ENCODE results near the gene RC3H1. TPM values are rescaled to one million over a fixed set of nuclear protein-coding genes. Genes with fewer than 3 reads are reported as not detected.

RC3H1 gene
- polyA plus RNA-seq, 1 experiment: 10.6 TPM

- Histone ChIP-seq H3K4me3 (ENCODE audit: low read depth, low read length) (no peak overlapping the region), H3K27me3 (ENCODE audit: control insufficient read depth, insufficient read depth, low read length) (no peaks in the 10 kb centered on the region), H3K36me3 (ENCODE audit: control insufficient read depth, insufficient read depth, low read length) (no peaks in the 10 kb centered on the region)
- POLR2A ChIA-PET: no interaction called here
- DNase-seq (ENCODE audit: low read depth): no peak
- no peak for TF ChIP-seq CTCF (IDR thresholded peaks at IDR 0.05; ENCODE audit: insufficient read depth, low read depth, low read length)
- CTCF ChIA-PET: interaction anchor here (0.9 kb wide), 1 partner anchor 18 kb away, joined by 3 read pairs; no protein-coding TSS in a partner anchor
Observed at GRCh38 chr1:174041369-174041768, 19.2 kb upstream of the RC3H1 start.

- ChIA-PET POLR2A (no interaction called here), CTCF (interaction anchor here (0.9 kb wide), 1 partner anchor 9 kb away, joined by 5 read pairs; no protein-coding TSS in a partner anchor)
- Histone ChIP-seq H3K4me3 (ENCODE audit: low read depth, low read length) (no peak overlapping the region), H3K36me3 (ENCODE audit: control insufficient read depth, insufficient read depth, low read length) (no peaks in the 10 kb centered on the region), H3K27me3 (ENCODE audit: control insufficient read depth, insufficient read depth, low read length) (no peaks in the 10 kb centered on the region)
- no peak for DNase-seq (ENCODE audit: low read depth)
- TF ChIP-seq CTCF (IDR thresholded peaks at IDR 0.05; ENCODE audit: insufficient read depth, low read depth, low read length): no peak
Observed at GRCh38 chr1:174040387-174040786, 18.2 kb upstream of the RC3H1 start.

- DNase-seq (ENCODE audit: low read depth): no peak
- Histone ChIP-seq H3K27me3 (ENCODE audit: control insufficient read depth, insufficient read depth, low read length) (no peaks in the 10 kb centered on the region), H3K4me3 (ENCODE audit: low read depth, low read length) (no peak overlapping the region), H3K36me3 (ENCODE audit: control insufficient read depth, insufficient read depth, low read length) (no peaks in the 10 kb centered on the region)
- ChIA-PET CTCF (interaction anchor here (0.7 to 1.7 kb wide), 2 partner anchors 13 to 698 kb away, joined by 3 read pairs; no protein-coding TSS in a partner anchor), POLR2A (no interaction called here)
- no peak for TF ChIP-seq CTCF (IDR thresholded peaks at IDR 0.05; ENCODE audit: insufficient read depth, low read depth, low read length)
Observed at GRCh38 chr1:174039027-174039426, 16.9 kb upstream of the RC3H1 start.

- ChIA-PET CTCF (no interaction called here), POLR2A (no interaction called here)
- DNase-seq (ENCODE audit: low read depth): no peak
- Histone ChIP-seq H3K4me3 (ENCODE audit: low read depth, low read length) (no peak overlapping the region), H3K36me3 (ENCODE audit: control insufficient read depth, insufficient read depth, low read length) (no peaks in the 10 kb centered on the region), H3K27me3 (ENCODE audit: control insufficient read depth, insufficient read depth, low read length) (no peaks in the 10 kb centered on the region)
- no peak for TF ChIP-seq CTCF (IDR thresholded peaks at IDR 0.05; ENCODE audit: insufficient read depth, low read depth, low read length)
Observed at GRCh38 chr1:174036798-174037197, 14.6 kb upstream of the RC3H1 start.

- TF ChIP-seq CTCF (IDR thresholded peaks at IDR 0.05; ENCODE audit: insufficient read depth, low read depth, low read length): no peak
Observed at GRCh38 chr1:174036204-174036603, 14.0 kb upstream of the RC3H1 start.

More at GRCh38 chr1:174036204-174036603, 14.0 kb upstream of the RC3H1 start:
- DNase-seq (ENCODE audit: low read depth): no peak
- Histone ChIP-seq H3K27me3 (ENCODE audit: control insufficient read depth, insufficient read depth, low read length) (no peaks in the 10 kb centered on the region), H3K36me3 (ENCODE audit: control insufficient read depth, insufficient read depth, low read length) (no peaks in the 10 kb centered on the region), H3K4me3 (ENCODE audit: low read depth, low read length) (no peak overlapping the region)
- POLR2A ChIA-PET: no interaction called here
- CTCF ChIA-PET: no interaction called here
